Measurements from ENCODE around the gene SLC16A3.

Gene SLC16A3

GRCh38 chr17:82247856-82248671, 19.2 kb downstream of the SLC16A3 start:
- no peak for DNase-seq (ENCODE audit: low spot score)
- in situ Hi-C loops (cut with MboI; ENCODE audit: low sequenced_read_pairs, unreplicated experiment), result no loop called here
- TF ChIP-seq CTCF (IDR thresholded peaks at IDR 0.05; ENCODE audit: borderline replicate concordance, control extremely low read depth, extremely low read depth, insufficient read depth, missing control alignments), result no peak

GRCh38 chr17:82248815-82249674, 20.2 kb downstream of the SLC16A3 start:
- in situ Hi-C loops (cut with MboI; ENCODE audit: low sequenced_read_pairs, unreplicated experiment), result no loop called here
- DNase-seq (ENCODE audit: low spot score), result no peak
- TF ChIP-seq CTCF (IDR thresholded peaks at IDR 0.05; ENCODE audit: borderline replicate concordance, control extremely low read depth, extremely low read depth, insufficient read depth, missing control alignments), result no peak

GRCh38 chr17:82249896-82250581, 21.2 kb downstream of the SLC16A3 start:
- no peak for DNase-seq (ENCODE audit: low spot score)
- no peak for TF ChIP-seq CTCF (IDR thresholded peaks at IDR 0.05; ENCODE audit: borderline replicate concordance, control extremely low read depth, extremely low read depth, insufficient read depth, missing control alignments)
- in situ Hi-C loops (cut with MboI; ENCODE audit: low sequenced_read_pairs, unreplicated experiment), result no loop called here

- no peak for DNase-seq (ENCODE audit: low spot score)
- no peak for TF ChIP-seq CTCF (IDR thresholded peaks at IDR 0.05; ENCODE audit: borderline replicate concordance, control extremely low read depth, extremely low read depth, insufficient read depth, missing control alignments)
- in situ Hi-C loops (cut with MboI; ENCODE audit: low sequenced_read_pairs, unreplicated experiment), result no loop called here
These were observed 22.1 kb downstream of the SLC16A3 start for GRCh38 chr17:82250868-82251500.

- DNase-seq (ENCODE audit: low spot score), result no peak
- no peak for TF ChIP-seq CTCF (IDR thresholded peaks at IDR 0.05; ENCODE audit: borderline replicate concordance, control extremely low read depth, extremely low read depth, insufficient read depth, missing control alignments)
- in situ Hi-C loops (cut with MboI; ENCODE audit: low sequenced_read_pairs, unreplicated experiment), result no loop called here
These were observed 23.8 kb downstream of the SLC16A3 start for GRCh38 chr17:82252511-82253178.

All from GM13976 (cell line).